ENCODE results near the gene CCDC51. TPM values are rescaled to one million over a fixed set of nuclear protein-coding genes. Genes with fewer than 3 reads are reported as not detected.

The CCDC51 gene
- total and polyA plus RNA-seq, 2 of the 13 experiments (the other 11 are each of a cell fraction or from before 2014, with no cell fraction given) = 18.1 to 29.4 TPM

GRCh38 chr3:48426944-48427629 lies 12.8 kb downstream of the CCDC51 start (continued):
- no peak for TF ChIP-seq UBTF (CRISPR knock-in tag; IDR thresholded peaks at IDR 0.05)
- TF ChIP-seq ZNF768 (CRISPR knock-in tag; IDR thresholded peaks at IDR 0.05) = no peak
- TF ChIP-seq ZNF432 (CRISPR knock-in tag; IDR thresholded peaks at IDR 0.05; ENCODE audit: borderline replicate concordance) = no peak
- no peak for TF ChIP-seq ZSCAN31 (CRISPR knock-in tag; IDR thresholded peaks at IDR 0.05; ENCODE audit: low read depth)
- no peak for TF ChIP-seq CENPX (CRISPR knock-in tag; IDR thresholded peaks at IDR 0.05)
- TF ChIP-seq ZNF234 (CRISPR knock-in tag; conservative IDR thresholded peaks at IDR 0.05) = no peak
- TF ChIP-seq FOXJ3 (CRISPR knock-in tag; IDR thresholded peaks at IDR 0.05; ENCODE audit: borderline replicate concordance) = no peak
- no peak for TF ChIP-seq ZBTB14 (CRISPR knock-in tag; IDR thresholded peaks at IDR 0.05)
- TF ChIP-seq ZNF530 (CRISPR knock-in tag; IDR thresholded peaks at IDR 0.05; ENCODE audit: low read depth) = no peak
- no peak for TF ChIP-seq ZKSCAN1 (IDR thresholded peaks at IDR 0.05; ENCODE audit: low read length)
- no peak for TF ChIP-seq FOXA1 (IDR thresholded peaks at IDR 0.05)
- peak; percentile 58 for TF ChIP-seq FOXA1 (CRISPR knock-in tag; IDR thresholded peaks at IDR 0.05)
- no peak for TF ChIP-seq FOXP1 (IDR thresholded peaks at IDR 0.05)
- 0 out of 2 replicates have a peak, but pooled peaks have one; percentile 38 for TF ChIP-seq FOXP1 (CRISPR knock-in tag; IDR thresholded peaks at IDR 0.05)
- no peak for TF ChIP-seq ZNF24 (IDR thresholded peaks at IDR 0.05)
- TF ChIP-seq RERE (CRISPR knock-in tag; IDR thresholded peaks at IDR 0.05; ENCODE audit: low read depth) = no peak
- no peak for TF ChIP-seq FOXC1 (CRISPR knock-in tag; IDR thresholded peaks at IDR 0.05; ENCODE audit: borderline replicate concordance)
- TF ChIP-seq ZNF775 (CRISPR knock-in tag; IDR thresholded peaks at IDR 0.05; ENCODE audit: borderline replicate concordance) = no peak
- no peak for TF ChIP-seq SOX5 (CRISPR knock-in tag; IDR thresholded peaks at IDR 0.05; ENCODE audit: borderline replicate concordance)
- TF ChIP-seq TBP (CRISPR knock-in tag; IDR thresholded peaks at IDR 0.05) = no peak
- TF ChIP-seq YEATS4 (CRISPR knock-in tag; IDR thresholded peaks at IDR 0.05; ENCODE audit: borderline replicate concordance) = no peak
- TF ChIP-seq CCAR2 (optimal IDR thresholded peaks at IDR 0.05; ENCODE audit: low read depth, low read length) = no peak

All from HepG2 (cell line).